Medulla oblongata (tissue), 1 donor: ENCODE results near the gene PPFIBP2.

ENCODE experiments used
- DNase-seq: peaks from one replicate; pipeline ENCODE4 v3.0.0-alpha.2; 2015; ENCODE audit errors: extremely low spot score

The PPFIBP2 gene

DNA sequence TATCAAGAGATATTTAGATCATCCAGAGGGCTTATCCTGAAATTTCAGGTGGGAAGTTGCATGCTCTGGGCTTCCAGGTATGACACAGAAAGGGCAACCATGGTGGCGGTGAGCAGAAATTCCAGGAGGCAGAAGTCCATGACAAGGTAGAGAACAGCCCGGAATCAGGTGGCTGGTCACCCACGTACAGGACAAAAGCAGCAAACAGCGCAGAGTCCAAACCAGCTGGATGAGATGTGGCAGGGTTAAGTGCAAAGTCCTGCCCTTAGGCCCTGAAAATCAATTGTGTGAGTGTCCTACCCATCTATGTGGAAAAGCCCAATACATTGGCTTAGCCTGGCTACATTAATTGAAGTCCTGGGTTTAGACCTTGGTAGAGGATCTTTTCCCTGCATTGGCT is 11.6 kb downstream of the PPFIBP2 start:
- no peak for DNase-seq

DNA sequence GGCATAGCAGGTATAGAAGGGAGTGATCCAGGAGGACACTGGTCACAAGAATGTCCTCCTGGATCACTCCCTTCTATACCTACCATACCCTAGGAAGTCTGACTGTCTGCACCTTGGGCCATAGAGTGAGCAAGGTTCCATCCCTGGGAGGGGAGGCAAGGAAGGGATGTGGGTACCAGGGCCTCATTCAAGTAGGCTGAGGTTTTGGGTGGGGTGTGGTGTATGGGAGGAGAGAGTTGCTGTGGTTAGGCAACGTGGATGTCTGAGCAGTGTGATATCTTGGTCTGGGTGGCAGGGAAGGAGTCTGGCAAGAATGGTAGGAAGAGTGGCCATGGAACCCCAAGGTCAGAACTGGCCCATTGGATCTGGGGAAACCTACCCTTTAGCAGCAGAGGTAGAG is 13.2 kb downstream of the PPFIBP2 start:
- no peak for DNase-seq

DNA sequence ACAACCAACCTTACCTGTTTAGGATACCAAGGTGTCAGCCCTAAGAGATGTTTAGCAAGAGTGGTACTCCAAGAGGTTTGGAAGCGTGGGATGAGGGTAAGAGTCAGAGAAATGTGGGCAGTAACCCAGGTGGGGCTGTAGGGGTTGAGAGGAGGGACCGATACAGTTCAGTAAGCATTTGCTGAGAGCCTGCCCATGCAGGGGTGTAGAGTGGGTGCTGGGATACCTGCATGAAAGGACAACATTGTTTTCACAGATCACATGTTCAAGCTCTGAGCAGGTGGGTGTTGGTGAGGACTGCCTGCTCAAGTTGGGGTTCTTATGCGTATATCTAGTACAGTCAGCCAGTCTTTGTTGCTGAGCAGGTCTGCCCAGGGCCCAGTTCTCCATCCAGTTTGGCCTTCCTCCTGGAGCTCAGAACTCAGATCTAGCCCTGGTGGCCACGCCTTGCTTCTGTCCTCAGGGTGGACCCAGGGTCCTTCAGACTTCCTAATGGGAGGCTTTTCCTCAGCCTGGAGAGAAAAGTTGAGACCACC is 14.8 kb downstream of the PPFIBP2 start:
- no peak for DNase-seq

DNA sequence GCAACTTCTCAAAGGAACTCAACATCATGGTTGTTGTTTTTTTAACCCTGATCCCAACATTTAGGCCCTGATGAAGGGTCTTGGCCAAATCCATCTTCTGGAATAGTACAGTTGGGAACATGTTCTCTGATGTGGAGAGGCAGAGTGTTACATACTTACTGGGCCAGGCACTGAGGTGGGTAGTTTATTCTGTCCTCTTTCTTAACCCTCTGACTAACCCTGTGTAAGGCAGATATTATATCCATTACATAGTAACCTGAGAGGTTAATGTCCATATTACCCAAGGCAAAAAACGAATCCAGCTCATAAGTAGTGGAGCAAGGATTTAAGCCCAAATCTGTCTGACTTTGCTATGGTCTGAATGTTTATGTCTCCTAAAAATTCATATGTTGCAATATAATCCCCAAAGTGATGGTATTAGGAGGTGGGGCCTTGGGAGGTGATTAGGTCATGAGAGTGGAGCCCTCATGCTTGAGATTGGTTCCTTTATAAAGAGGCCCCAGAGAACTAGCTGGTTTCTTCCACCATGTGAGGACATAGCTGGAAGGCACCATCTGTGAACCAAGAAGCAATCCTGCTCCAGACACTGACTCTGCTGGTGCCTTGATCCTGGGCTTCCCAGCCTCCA is 16.3 kb downstream of the PPFIBP2 start:
- no peak for DNase-seq

- DNase-seq, result no peak
Observed at GRCh38 chr11:7531011-7531410, 17.2 kb downstream of the PPFIBP2 start.

GRCh38 chr11:7532405-7533145 is 18.8 kb downstream of the PPFIBP2 start:
- DNase-seq, result no peak

- no peak for DNase-seq
Observed at GRCh38 chr11:7533199-7534041, 19.6 kb downstream of the PPFIBP2 start.

- no peak for DNase-seq
Observed at GRCh38 chr11:7534042-7534378, 20.2 kb downstream of the PPFIBP2 start.

- no peak for DNase-seq
Observed at GRCh38 chr11:7536100-7536499, 22.3 kb downstream of the PPFIBP2 start.

DNA sequence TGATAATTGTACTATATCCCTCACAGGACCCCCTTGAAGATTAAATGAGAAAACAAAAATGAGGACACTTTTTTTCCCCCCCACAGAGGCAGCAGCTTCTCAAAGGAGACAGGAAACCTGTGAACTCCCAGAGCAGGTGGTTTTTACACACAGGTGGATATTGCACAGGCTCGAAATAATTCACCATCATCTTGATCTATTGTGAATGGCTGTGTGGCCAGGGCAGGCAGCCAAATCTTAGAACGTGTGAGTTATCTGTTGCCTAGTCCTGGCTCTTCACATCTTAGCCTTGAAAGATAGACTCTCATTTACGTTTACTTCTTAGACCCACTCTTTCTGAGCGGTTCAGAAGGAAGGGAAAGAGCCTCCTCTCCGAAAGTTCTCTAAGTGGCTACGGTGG is 23.5 kb downstream of the PPFIBP2 start:
- DNase-seq, result no peak

DNA sequence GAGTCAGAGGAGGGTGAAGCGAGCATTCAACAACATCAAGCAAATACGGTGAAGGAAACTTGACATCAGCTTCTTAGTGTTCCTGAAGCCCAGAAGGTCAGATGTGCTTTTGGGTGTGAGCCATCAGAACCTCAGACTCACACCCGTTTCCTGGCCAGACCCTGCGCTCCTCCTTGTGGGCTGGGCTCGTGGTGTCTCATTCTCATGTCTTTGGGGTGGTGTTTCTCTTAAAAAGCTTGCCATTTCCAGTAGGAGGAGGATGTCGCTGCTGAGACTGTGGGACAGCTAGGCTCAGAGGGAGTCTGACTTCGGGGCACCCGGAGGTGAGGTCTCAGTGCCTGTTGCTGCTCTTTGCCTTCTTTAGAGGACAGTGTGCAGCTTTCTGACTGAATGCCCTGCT is 24.2 kb downstream of the PPFIBP2 start:
- peak; percentile 49 for DNase-seq

- no peak for DNase-seq
Observed at GRCh38 chr11:7538466-7539454, 25.0 kb downstream of the PPFIBP2 start.

DNA sequence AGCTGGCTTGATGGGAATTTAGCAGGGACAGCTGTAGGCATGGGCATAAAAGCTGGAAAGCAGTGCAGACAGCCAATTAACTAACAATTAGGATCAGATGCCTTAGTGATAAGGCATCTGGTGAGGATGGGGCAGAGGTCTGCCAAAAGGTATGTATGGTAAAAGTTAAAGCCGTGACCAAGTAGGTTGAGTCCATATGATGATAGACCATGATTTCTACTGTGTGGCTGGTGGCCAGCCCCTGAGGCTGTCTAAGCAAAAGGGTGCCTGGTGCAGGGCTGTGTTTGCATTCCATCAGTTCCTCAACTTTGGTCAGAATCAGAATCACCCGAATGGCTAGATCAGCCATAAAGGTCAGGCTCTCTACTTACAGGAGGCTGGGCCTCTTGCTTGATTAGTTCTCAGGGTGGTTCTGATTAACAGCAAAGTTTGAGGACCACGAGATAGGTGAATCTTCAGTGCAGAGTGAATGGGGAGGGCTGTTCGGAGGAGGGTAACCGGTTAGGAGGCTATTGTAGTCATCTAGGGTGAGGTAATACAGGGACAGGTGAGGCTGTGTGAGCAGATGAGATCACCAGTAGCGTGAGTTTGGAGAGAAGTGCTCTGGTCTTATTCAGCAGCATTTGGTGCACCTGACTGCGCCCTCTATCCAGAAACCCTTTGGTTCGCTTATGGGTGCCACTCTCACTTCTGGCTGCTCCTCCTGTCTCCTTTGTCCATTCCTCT is 27.2 kb downstream of the PPFIBP2 start:
- DNase-seq, result no peak

GRCh38 chr11:7543302-7543701 is 29.5 kb downstream of the PPFIBP2 start:
- DNase-seq, result no peak

DNA sequence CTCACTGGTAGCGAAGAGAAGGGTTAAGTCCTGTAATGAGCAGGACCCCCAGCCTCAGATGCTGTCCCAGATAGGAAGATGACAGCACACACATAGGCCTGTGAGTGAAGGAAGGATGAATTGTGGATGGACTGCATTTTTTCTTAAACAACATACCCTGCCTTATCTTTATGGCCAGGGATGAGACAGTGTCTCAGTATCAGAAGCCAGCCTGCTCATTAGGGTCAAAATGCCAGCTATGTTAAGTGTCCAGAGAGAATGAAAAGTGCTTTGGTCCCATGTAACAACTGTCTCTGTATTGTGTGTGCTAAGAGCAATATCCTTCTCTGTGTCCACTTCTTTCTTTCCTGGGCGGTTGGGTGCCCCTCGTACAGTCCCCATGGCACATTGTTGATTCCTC is 30.2 kb downstream of the PPFIBP2 start:
- no peak for DNase-seq

DNA sequence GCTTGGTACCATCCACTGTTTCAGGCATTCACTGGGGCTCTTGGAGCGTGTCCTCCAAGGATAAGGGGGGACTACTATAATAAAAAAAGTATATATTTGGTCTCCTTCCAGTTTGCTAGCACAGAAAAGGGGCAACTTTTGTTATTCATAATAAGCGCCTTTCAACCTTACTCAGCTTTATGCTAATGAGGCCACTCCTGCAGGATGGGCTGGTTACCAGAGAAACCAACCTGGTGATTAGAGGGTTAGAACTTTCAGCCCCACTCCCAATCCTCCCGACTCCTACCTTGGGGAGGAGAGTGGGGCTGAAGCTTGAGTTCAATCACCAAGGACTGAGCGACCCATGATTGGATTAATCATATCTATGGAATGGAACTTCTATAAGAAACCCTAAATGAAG is 31.8 kb downstream of the PPFIBP2 start:
- DNase-seq, result no peak

DNA sequence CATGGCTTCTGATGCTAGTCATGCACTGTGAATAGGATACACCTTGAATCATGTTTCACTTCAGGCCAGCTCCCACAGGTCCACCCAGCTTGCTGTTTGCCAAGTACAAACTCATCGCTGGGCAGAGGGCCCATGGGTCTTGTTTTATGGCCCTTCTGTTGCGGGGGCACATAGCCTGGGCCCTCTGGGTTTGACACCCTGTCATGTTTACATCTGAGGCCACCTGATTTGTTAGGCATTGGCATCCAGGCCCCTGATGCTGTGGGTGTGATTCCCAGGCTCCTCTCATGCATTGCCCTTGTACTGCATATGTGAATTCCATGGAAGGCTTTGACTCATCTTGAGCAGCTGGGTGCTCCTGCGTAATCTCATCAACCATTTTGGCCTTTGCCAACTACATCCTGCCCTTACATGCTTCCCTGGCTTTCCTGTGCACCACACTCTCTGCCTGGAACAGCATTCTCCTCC is 32.6 kb downstream of the PPFIBP2 start:
- DNase-seq, result no peak

DNA sequence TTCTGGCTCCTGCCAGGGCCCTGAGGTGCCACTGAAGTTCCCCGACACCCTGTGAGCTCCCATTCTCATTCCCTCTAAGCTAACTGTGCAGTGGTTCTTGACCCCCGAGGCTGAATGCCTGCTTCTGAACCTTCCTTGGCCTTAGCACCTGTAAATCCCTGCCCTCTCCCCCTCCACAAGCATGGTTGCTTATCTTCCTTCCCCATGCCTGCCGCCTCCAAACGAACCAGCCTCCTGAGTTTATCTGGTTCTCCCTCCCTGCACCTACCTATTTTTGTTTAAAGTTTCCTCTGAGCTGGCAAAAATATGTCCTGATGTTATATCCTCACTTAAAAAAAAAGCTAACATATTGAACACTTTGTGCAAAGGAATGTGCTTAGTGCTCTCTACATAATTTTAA is 33.9 kb downstream of the PPFIBP2 start:
- no peak for DNase-seq

DNA sequence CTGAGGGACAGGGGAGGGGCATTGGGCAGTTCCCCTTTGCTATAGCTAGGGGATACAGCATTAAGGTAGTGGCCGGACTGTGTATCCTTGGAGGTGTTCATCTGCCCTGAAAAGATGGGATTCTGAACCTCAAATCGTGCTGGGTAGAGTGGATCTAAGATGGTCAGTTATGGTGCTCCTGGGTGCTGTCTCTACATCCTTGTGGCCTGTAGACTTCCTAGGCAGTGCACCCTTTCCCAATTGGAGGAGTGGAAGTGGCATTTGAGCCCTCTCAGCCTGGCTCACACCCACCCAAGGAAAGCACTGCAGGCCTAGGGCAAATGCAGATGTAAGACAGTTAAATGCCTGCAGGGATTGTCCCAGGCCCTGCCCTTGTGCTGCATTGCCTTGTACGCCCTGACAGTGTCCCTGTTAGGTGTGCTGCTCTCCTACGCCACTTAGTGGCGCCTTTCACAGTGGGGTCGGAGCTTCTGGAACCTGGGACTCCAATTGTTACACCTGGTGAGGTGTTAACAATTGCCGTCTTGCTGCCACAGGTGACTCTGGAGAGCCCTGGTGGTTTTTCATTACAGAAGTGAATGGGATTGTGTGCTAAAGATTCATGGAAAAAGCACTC is 35.0 kb downstream of the PPFIBP2 start:
- DNase-seq, result no peak

DNA sequence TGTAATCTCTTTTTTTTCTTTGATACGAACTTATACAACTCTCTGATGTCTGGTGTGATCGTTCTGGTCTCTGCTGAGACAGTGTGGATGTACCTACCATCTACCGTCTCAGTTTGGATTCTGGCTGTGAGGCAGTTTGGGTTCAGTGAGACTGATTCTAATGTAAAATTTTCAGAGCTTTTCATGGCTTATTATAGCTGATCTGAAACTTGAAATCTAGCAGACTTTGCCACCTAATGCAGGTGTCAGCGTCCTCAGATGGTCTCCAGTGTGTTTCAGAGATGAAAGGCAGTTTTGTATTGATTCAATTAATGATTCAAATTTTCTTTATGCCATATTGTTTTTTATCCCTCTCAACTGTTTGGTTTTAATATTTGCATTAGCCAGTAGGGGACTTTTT is 35.9 kb downstream of the PPFIBP2 start:
- DNase-seq, result no peak
